A549 (cell line): ENCODE results near the gene MAP3K15. TPM values are rescaled to one million over a fixed set of nuclear protein-coding genes. Genes with fewer than 3 reads are reported as not detected.

Experiments
- ATAC-seq, 2 experiments: fragments of 200-7000 bp in 1 of 2; fragments of >200 bp in 1 of 2; cut with Nextera tagmentation in 1 of 2; cut with Tn5 transposase in 1 of 2; 3 replicates each; pipeline versions ENCODE4 v1.8.0 to v1.9.1; 2018 to 2020; ENCODE audit warnings: mild to moderate bottlenecking in 1 of 2, moderate library complexity in 1 of 2
- CTCF ChIA-PET: fragments of 300-600 bp; sonication (Branson Sonifier 250); formaldehyde crosslinking; extraction: SDS; loops from one replicate; lab custom pipeline; 2021; ENCODE audit warnings: antibody characterized with exemption, inconsistent platforms; lab: Yijun Ruan, JAX
- POLR2A ChIA-PET: fragments of 350-600 bp; formaldehyde crosslinking; extraction: SDS; loops from one replicate; lab custom pipeline; 2021; ENCODE audit warnings: antibody characterized with exemption, inconsistent platforms; lab: Yijun Ruan, JAX
- DNase-seq, 2 experiments: peaks; one replicate each; pipeline versions ENCODE4 v3.0.0 to v3.0.0-alpha.2; 2011 to 2016; ENCODE audit warnings: low read depth in 1 of 2, low spot score in 1 of 2
- FAIRE-seq: peaks from 2 replicates; lab custom pipeline; 2011; peaks lifted over from hg19 to GRCh38; lab: Jason Lieb, UNC
- H3K27ac ChIP-seq, 2 experiments: fragments of >200 bp; sonication (Bioruptor Twin); formaldehyde crosslinking; 3 replicates each; pipeline ENCODE4 v1.5.1; 2016 to 2017
- H3K4me1 ChIP-seq: fragments of >200 bp; sonication (Bioruptor Twin); formaldehyde crosslinking; 3 replicates; pipeline ENCODE4 v1.6.1; 2016
- H3K4me2 ChIP-seq: fragments of >200 bp; sonication (Bioruptor Twin); formaldehyde crosslinking; 3 replicates; pipeline ENCODE4 v1.6.1; 2016
- H3K4me3 ChIP-seq: fragments of >200 bp; sonication (Bioruptor Twin); formaldehyde crosslinking; 3 replicates; pipeline ENCODE4 v1.5.1; 2016
- H3K9me3 ChIP-seq: fragments of >200 bp; sonication (Bioruptor Twin); formaldehyde crosslinking; 3 replicates; pipeline ENCODE4 v1.6.1; 2016
- CBX8 ChIP-seq: fragments of 200-600 bp; sonication (generic); IDR thresholded peaks from 2 replicates; pipeline ENCODE4 v1.6.1; 2016
- CEBPB ChIP-seq, 2 experiments: fragments of >200 bp in 1 of 2; sonication (Bioruptor Twin) in 1 of 2; formaldehyde crosslinking in 1 of 2; IDR thresholded peaks; 2 replicates each; pipeline ENCODE4 v1.6.1; 2012 to 2016
- EHMT2 ChIP-seq: fragments of 200-600 bp; sonication (generic); IDR thresholded peaks from 2 replicates; pipeline ENCODE4 v1.6.1; 2016; ENCODE audit warnings: antibody characterized with exemption, low read depth, mild to moderate bottlenecking, moderate library complexity
- EP300 ChIP-seq, 2 experiments: fragments of >200 bp; sonication (Bioruptor Twin); formaldehyde crosslinking; IDR thresholded peaks; 2 replicates in 1 of 2; 3 replicates in 1 of 2; pipeline ENCODE4 v1.6.1; 2016 to 2017
- HES2 ChIP-seq: fragments of >200 bp; sonication (Bioruptor Twin); formaldehyde crosslinking; IDR thresholded peaks from 2 replicates; pipeline ENCODE4 v1.6.1; 2016
- HEYL ChIP-seq: fragments of 250-450 bp; sonication (Bioruptor Pico); IDR thresholded peaks from 2 replicates; pipeline ENCODE4 v1.8.0; 2021; ENCODE audit warnings: mild to moderate bottlenecking, moderate library complexity
- HOXB5 ChIP-seq: fragments of 250-450 bp; sonication (Bioruptor Pico); IDR thresholded peaks from 2 replicates; pipeline ENCODE4 v1.5.0; 2020; ENCODE audit warnings: mild to moderate bottlenecking, moderate library complexity
- JUN ChIP-seq, 2 experiments: fragments of >200 bp; sonication (Bioruptor Twin); formaldehyde crosslinking; IDR thresholded peaks; 2 replicates in 1 of 2; 3 replicates in 1 of 2; pipeline ENCODE4 v1.6.1; 2016 to 2017
- KDM5A ChIP-seq: fragments of 200-600 bp; sonication (generic); IDR thresholded peaks from 2 replicates; pipeline ENCODE4 v1.6.1; 2016; ENCODE audit warnings: antibody characterized with exemption, mild to moderate bottlenecking
- MAFK ChIP-seq: fragments of 450-650 bp; IDR thresholded peaks from 2 replicates; pipeline ENCODE4 v1.6.1; 2014; ENCODE audit not compliant: partially characterized antibody
- MAZ ChIP-seq: fragments of 150-350 bp; IDR thresholded peaks from 2 replicates; pipeline ENCODE4 v1.6.1; 2014; ENCODE audit warnings: antibody characterized with exemption, low read depth, low read length, borderline replicate concordance
- RAD21 ChIP-seq, 2 experiments: fragments of >200 bp in 1 of 2; sonication (Bioruptor Twin) in 1 of 2; formaldehyde crosslinking in 1 of 2; IDR thresholded peaks in 1 of 2; conservative IDR thresholded peaks in 1 of 2; 2 replicates in 1 of 2; 3 replicates in 1 of 2; pipeline ENCODE4 v1.6.1; 2012 to 2018; ENCODE audit warnings: inconsistent platforms in 1 of 2
- RARB ChIP-seq: fragments of 250-450 bp; sonication (Bioruptor Pico); IDR thresholded peaks from 2 replicates; pipeline ENCODE4 v1.8.0; 2021; ENCODE audit warnings: mild to moderate bottlenecking, moderate library complexity
- REST ChIP-seq: fragments of 200-600 bp; sonication (generic); IDR thresholded peaks from 2 replicates; pipeline ENCODE4 v1.6.1; 2016; ENCODE audit warnings: antibody characterized with exemption, mild to moderate bottlenecking, moderate library complexity
- TP53 ChIP-seq: fragments of 250-450 bp; sonication (Bioruptor Pico); IDR thresholded peaks from 2 replicates; pipeline ENCODE4 v1.5.0; 2021; ENCODE audit warnings: mild to moderate bottlenecking, moderate library complexity
- ZC3H11A ChIP-seq: fragments of 450-650 bp; IDR thresholded peaks from 2 replicates; pipeline ENCODE4 v1.6.1; 2014; ENCODE audit warnings: antibody characterized with exemption, mild to moderate bottlenecking
- WGBS: methylation state at CpG from one replicate; pipeline ENCODE4 v1.1.6; 2017; ENCODE audit errors: missing lambda C conversion rate; 5-methylcytosine and 5-hydroxymethylcytosine counted together
- polyA plus RNA-seq, 4 experiments: library from polyadenylated mRNA; depleted of rRNA in 3 of 4; stranded (reverse); fragments of >200 nt; fragmentation: RNase III in 1 of 4; extraction: RNeasy Plus Mini Kit Qiagen cat#74134 plus additional on column Dnase treatment in 1 of 4; gene quantifications; 2 replicates in 3 of 4; 3 replicates in 1 of 4; pipeline ENCODE4 v1.2.3, GENCODE V29; 2011 to 2017
- TF ChIP-seq, protein P1 (sequence below): fragments of >200 bp; sonication (Bioruptor Twin); formaldehyde crosslinking; IDR thresholded peaks from 3 replicates; pipeline ENCODE4 v1.5.1; 2016
- TF ChIP-seq, protein P2 (sequence below): fragments of >200 bp; sonication (Bioruptor Twin); formaldehyde crosslinking; IDR thresholded peaks from 3 replicates; pipeline ENCODE4 v1.6.1; 2016

The MAP3K15 gene
- polyA plus RNA-seq, 2 of the 4 experiments (the other 2 are of a cell fraction) = 2.3 to 5.7 TPM

GRCh38 chrX:19462879-19463278 is 52.4 kb downstream of the MAP3K15 start:
- DNase-seq = no peak
- WGBS = 92% methylated on average over 1 of the region's 1 CpG
- no peak for FAIRE-seq
- Histone ChIP-seq H3K4me2 (no peak overlapping the region), H3K9me3 (no peaks in the 10 kb centered on the region), H3K4me3 (no peak overlapping the region), H3K4me1 (no peaks in the 10 kb centered on the region), H3K27ac (no peak overlapping the region)
- CTCF ChIA-PET = no interaction called here
- ATAC-seq = no peak
- POLR2A ChIA-PET = no interaction called here
- no peak for TF ChIP-seq JUN (IDR thresholded peaks at IDR 0.05)

GRCh38 chrX:19462231-19462630 is 53.1 kb downstream of the MAP3K15 start:
- CTCF ChIA-PET = no interaction called here
- no peak for DNase-seq
- POLR2A ChIA-PET = no interaction called here
- FAIRE-seq = no peak
- TF ChIP-seq KDM5A = no peak
- TF ChIP-seq ZC3H11A = no peak
- no peak for TF ChIP-seq TP53 (CRISPR knock-in tag)
- TF ChIP-seq HOXB5 = no peak
- TF ChIP-seq REST = no peak
- TF ChIP-seq MAFK = no peak
- TF ChIP-seq, protein P1, sequence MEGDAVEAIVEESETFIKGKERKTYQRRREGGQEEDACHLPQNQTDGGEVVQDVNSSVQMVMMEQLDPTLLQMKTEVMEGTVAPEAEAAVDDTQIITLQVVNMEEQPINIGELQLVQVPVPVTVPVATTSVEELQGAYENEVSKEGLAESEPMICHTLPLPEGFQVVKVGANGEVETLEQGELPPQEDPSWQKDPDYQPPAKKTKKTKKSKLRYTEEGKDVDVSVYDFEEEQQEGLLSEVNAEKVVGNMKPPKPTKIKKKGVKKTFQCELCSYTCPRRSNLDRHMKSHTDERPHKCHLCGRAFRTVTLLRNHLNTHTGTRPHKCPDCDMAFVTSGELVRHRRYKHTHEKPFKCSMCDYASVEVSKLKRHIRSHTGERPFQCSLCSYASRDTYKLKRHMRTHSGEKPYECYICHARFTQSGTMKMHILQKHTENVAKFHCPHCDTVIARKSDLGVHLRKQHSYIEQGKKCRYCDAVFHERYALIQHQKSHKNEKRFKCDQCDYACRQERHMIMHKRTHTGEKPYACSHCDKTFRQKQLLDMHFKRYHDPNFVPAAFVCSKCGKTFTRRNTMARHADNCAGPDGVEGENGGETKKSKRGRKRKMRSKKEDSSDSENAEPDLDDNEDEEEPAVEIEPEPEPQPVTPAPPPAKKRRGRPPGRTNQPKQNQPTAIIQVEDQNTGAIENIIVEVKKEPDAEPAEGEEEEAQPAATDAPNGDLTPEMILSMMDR = no peak
- no peak for TF ChIP-seq CEBPB (IDR thresholded peaks at IDR 0.05)
- no peak for TF ChIP-seq CBX8
- TF ChIP-seq, protein P2, sequence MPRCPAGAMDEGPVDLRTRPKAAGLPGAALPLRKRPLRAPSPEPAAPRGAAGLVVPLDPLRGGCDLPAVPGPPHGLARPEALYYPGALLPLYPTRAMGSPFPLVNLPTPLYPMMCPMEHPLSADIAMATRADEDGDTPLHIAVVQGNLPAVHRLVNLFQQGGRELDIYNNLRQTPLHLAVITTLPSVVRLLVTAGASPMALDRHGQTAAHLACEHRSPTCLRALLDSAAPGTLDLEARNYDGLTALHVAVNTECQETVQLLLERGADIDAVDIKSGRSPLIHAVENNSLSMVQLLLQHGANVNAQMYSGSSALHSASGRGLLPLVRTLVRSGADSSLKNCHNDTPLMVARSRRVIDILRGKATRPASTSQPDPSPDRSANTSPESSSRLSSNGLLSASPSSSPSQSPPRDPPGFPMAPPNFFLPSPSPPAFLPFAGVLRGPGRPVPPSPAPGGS = no peak
- no peak for TF ChIP-seq EHMT2
- TF ChIP-seq HES2 = no peak
- no peak for TF ChIP-seq HEYL (CRISPR knock-in tag)
- no peak for TF ChIP-seq EP300 (IDR thresholded peaks at IDR 0.05)
- TF ChIP-seq RARB (CRISPR knock-in tag) = no peak
- no peak for TF ChIP-seq RAD21 (conservative IDR thresholded peaks at IDR 0.05 in 1 of 2, IDR thresholded peaks at IDR 0.05 in 1 of 2)
- no peaks in the 10 kb centered on the region for H3K9me3 ChIP-seq
- no peak overlapping the region for H3K27ac ChIP-seq
- no peaks in the 10 kb centered on the region for H3K4me1 ChIP-seq
- WGBS = 94% methylated on average over 2 of the region's 2 CpGs
- ATAC-seq = no peak
- H3K4me2 ChIP-seq = no peak overlapping the region
- no peak overlapping the region for H3K4me3 ChIP-seq

GRCh38 chrX:19457662-19458061 is 57.6 kb downstream of the MAP3K15 start:
- H3K9me3 ChIP-seq = no peaks in the 10 kb centered on the region
- ChIA-PET CTCF (interaction anchor here (1.7 kb wide), 1 partner anchor 9 kb away, joined by 4 read pairs; no protein-coding TSS in a partner anchor), POLR2A (no interaction called here)
- no peaks in the 10 kb centered on the region for H3K4me1 ChIP-seq
- no peak for TF ChIP-seq KDM5A
- no peak for TF ChIP-seq CEBPB (IDR thresholded peaks at IDR 0.05)
- TF ChIP-seq, protein P2 = no peak
- TF ChIP-seq MAZ = no peak
- no peak for DNase-seq
- FAIRE-seq = no peak
- no peak overlapping the region for H3K4me3 ChIP-seq
- 92% methylated on average over 4 of the region's 4 CpGs for WGBS
- H3K4me2 ChIP-seq = no peak overlapping the region
- ATAC-seq = no peak
- H3K27ac ChIP-seq = no peak overlapping the region
